GM13977 (cell line): ENCODE results near the gene FAM136A.

Experiments
- DNase-seq: peaks from one replicate; pipeline ENCODE4 v3.0.0; 2012; ENCODE audit warnings: low spot score
- CTCF ChIP-seq: IDR thresholded peaks from 2 replicates; pipeline ENCODE4 v1.5.1; 2012; ENCODE audit warnings: mild to moderate bottlenecking, control low read depth; ENCODE audit not compliant: insufficient read depth; ENCODE audit errors: extremely low read depth, missing control alignments
- in situ Hi-C: fragments of 300-500 bp; cut with MboI; formaldehyde crosslinking; loops from one replicate; pipeline ENCODE4 v1.12.0; 2022; ENCODE audit warnings: low sequenced_read_pairs, low pct_unique_long_range_greater_than_20kb, mixed read lengths, inconsistent platforms; ENCODE audit not compliant: unreplicated experiment

FAM136A gene

GRCh38 chr2:70340075-70340474 lies 38.2 kb upstream of the FAM136A start:
- in situ Hi-C loops: no loop called here
- no peak for DNase-seq
- TF ChIP-seq CTCF: no peak

GRCh38 chr2:70336552-70336951 lies 34.7 kb upstream of the FAM136A start:
- in situ Hi-C loops: no loop called here
- no peak for TF ChIP-seq CTCF

GRCh38 chr2:70331012-70331411 lies 29.1 kb upstream of the FAM136A start:
- TF ChIP-seq CTCF: no peak
- in situ Hi-C loops: no loop called here
- DNase-seq: no peak

More at GRCh38 chr2:70336552-70336951, 34.7 kb upstream of the FAM136A start:
- DNase-seq: no peak

- no peak for TF ChIP-seq CTCF
- no peak for DNase-seq
- in situ Hi-C loops: no loop called here
Measured at GRCh38 chr2:70330476-70330875, 28.6 kb upstream of the FAM136A start.

- DNase-seq: no peak
- in situ Hi-C loops: no loop called here
- TF ChIP-seq CTCF: no peak
Measured at GRCh38 chr2:70328921-70329561, 27.2 kb upstream of the FAM136A start.

GRCh38 chr2:70325875-70326274 lies 24.0 kb upstream of the FAM136A start:
- TF ChIP-seq CTCF: no peak
- in situ Hi-C loops: no loop called here
- DNase-seq: no peak
